Glutamatergic neuron (in vitro differentiated cells): ENCODE data around the gene C17orf50. TPM values are rescaled to one million over a fixed set of nuclear protein-coding genes. Genes with fewer than 3 reads are reported as not detected.

Experiments used
- DNase-seq: peaks from one replicate; pipeline ENCODE4 v3.0.0; 2022
- H3K27ac Mint-ChIP-seq: one replicate; pipeline ENCODE4 v1.8.0; 2020; ENCODE audit warnings: mild to moderate bottlenecking, mixed read lengths, inconsistent platforms; ENCODE audit not compliant: unreplicated experiment
- H3K27me3 Mint-ChIP-seq: one replicate; pipeline ENCODE4 v1.8.0; 2020; ENCODE audit warnings: mild to moderate bottlenecking, moderate library complexity, mixed read lengths, inconsistent platforms; ENCODE audit not compliant: unreplicated experiment
- H3K36me3 Mint-ChIP-seq: one replicate; pipeline ENCODE4 v1.8.0; 2020; ENCODE audit warnings: mild to moderate bottlenecking, mixed read lengths, inconsistent platforms; ENCODE audit not compliant: unreplicated experiment
- H3K4me1 Mint-ChIP-seq: one replicate; pipeline ENCODE4 v1.8.0; 2020; ENCODE audit warnings: mild to moderate bottlenecking, low read depth, mixed read lengths, inconsistent platforms; ENCODE audit not compliant: unreplicated experiment
- H3K4me3 Mint-ChIP-seq: one replicate; pipeline ENCODE4 v1.8.0; 2020; ENCODE audit warnings: mild to moderate bottlenecking, mixed read lengths, inconsistent platforms; ENCODE audit not compliant: unreplicated experiment
- H3K9me3 Mint-ChIP-seq: one replicate; pipeline ENCODE4 v1.8.0; 2020; ENCODE audit warnings: mild to moderate bottlenecking, moderate library complexity, mixed read lengths, inconsistent platforms; ENCODE audit not compliant: unreplicated experiment
- CTCF ChIP-seq: fragments of 200-600 bp; sonication (generic); IDR thresholded peaks from one replicate; pipeline ENCODE4 v1.5.0; 2021; ENCODE audit not compliant: partially characterized antibody, unreplicated experiment
- total RNA-seq: library from RNA; stranded (reverse); fragmentation: NEBNext Ultra II Directional; extraction: Animal tissue kit (Norgen Biotek cat#: 25700); gene quantifications from one replicate; pipeline ENCODE4 v1.2.1, GENCODE V29; 2021; ENCODE audit not compliant: unreplicated experiment

C17orf50 gene
- total RNA-seq, 1 donor from 2014 or later, result not detected

GRCh38 chr17:35761601-35762000 is 914 bp downstream of the C17orf50 start:
- Mint-ChIP-seq H3K4me1 (peaks cover 3% of the 10 kb centered on the region), H3K36me3 (peaks cover 3% of the 10 kb centered on the region), H3K4me3 (no peak overlapping the region), H3K27ac (no peak overlapping the region), H3K27me3 (peaks cover 3% of the 10 kb centered on the region), H3K9me3 (peaks cover 5% of the 10 kb centered on the region)
- no peak for TF ChIP-seq CTCF
- no peak for DNase-seq

GRCh38 chr17:35763767-35764122 is 3.1 kb downstream of the C17orf50 start:
- peaks cover 3% of the 10 kb centered on the region for H3K36me3 Mint-ChIP-seq
- H3K4me1 Mint-ChIP-seq, result peaks cover 3% of the 10 kb centered on the region
- H3K4me3 Mint-ChIP-seq, result peak overlapping the region; percentile 84
- peaks cover 3% of the 10 kb centered on the region for H3K27me3 Mint-ChIP-seq
- H3K27ac Mint-ChIP-seq, result no peak overlapping the region
- peaks cover 5% of the 10 kb centered on the region for H3K9me3 Mint-ChIP-seq
- no peak for DNase-seq
- TF ChIP-seq CTCF, result no peak

- H3K4me1 Mint-ChIP-seq, result peaks cover 3% of the 10 kb centered on the region
Observed at GRCh38 chr17:35764123-35764991, 3.7 kb downstream of the C17orf50 start.

GRCh38 chr17:35765086-35765710 is 4.5 kb downstream of the C17orf50 start:
- no peak for DNase-seq
- Mint-ChIP-seq H3K9me3 (peaks cover 5% of the 10 kb centered on the region), H3K27me3 (peaks cover 3% of the 10 kb centered on the region), H3K27ac (peak overlapping the region; percentile 62), H3K4me1 (peaks cover 3% of the 10 kb centered on the region), H3K4me3 (peak overlapping the region; percentile 87), H3K36me3 (peaks cover 3% of the 10 kb centered on the region)
- TF ChIP-seq CTCF, result no peak

More at GRCh38 chr17:35764123-35764991, 3.7 kb downstream of the C17orf50 start:
- Mint-ChIP-seq H3K27me3 (peaks cover 3% of the 10 kb centered on the region), H3K4me3 (peak overlapping the region; percentile 87), H3K36me3 (peaks cover 3% of the 10 kb centered on the region), H3K27ac (peak overlapping the region; percentile 62), H3K9me3 (peaks cover 5% of the 10 kb centered on the region)
- peak; percentile 97 for TF ChIP-seq CTCF
- peak; percentile 95 for DNase-seq
